HUES64 (cell line): ENCODE measurements around the gene KCNQ1.

Source experiments
- H3K27ac ChIP-seq: 2 replicates; pipeline ENCODE4 v1.7.0; 2013; ENCODE audit warnings: low read depth, low read length, inconsistent platforms
- H3K27me3 ChIP-seq: 2 replicates; pipeline ENCODE4 v1.6.1; 2013; ENCODE audit warnings: mild to moderate bottlenecking, low read length; ENCODE audit not compliant: insufficient read depth
- H3K36me3 ChIP-seq: 2 replicates; pipeline ENCODE4 v1.6.1; 2013; ENCODE audit warnings: mild to moderate bottlenecking, low read length; ENCODE audit not compliant: insufficient read depth
- H3K4me1 ChIP-seq: 2 replicates; pipeline ENCODE4 v1.6.1; 2013; ENCODE audit warnings: mild to moderate bottlenecking, low read length, moderate library complexity; ENCODE audit not compliant: insufficient read depth
- H3K4me3 ChIP-seq: 2 replicates; pipeline ENCODE4 v1.5.1; 2013; ENCODE audit warnings: mild to moderate bottlenecking, low read length, moderate library complexity
- H3K9ac ChIP-seq: 2 replicates; pipeline ENCODE4 v1.6.1; 2013; ENCODE audit warnings: mild to moderate bottlenecking, low read depth, low read length
- H3K9me3 ChIP-seq: 2 replicates; pipeline ENCODE4 v1.6.1; 2013; ENCODE audit warnings: low read depth, low read length; ENCODE audit not compliant: insufficient read depth
- WGBS: fragments of 150-250, 120-280 bp; methylation state at CpG from one replicate; pipeline ENCODE4 v1.1.7; 2013; ENCODE audit warnings: missing lambda C conversion rate; 5-methylcytosine and 5-hydroxymethylcytosine counted together

Gene KCNQ1

GRCh38 chr11:2668876-2669275, 224.1 kb downstream of the KCNQ1 start:
- no peaks in the 10 kb centered on the region; the same call in 1 of the 2 replicates for H3K27me3 ChIP-seq
- H3K4me1 ChIP-seq, result no peaks in the 10 kb centered on the region
- H3K9ac ChIP-seq, result no peak overlapping the region
- WGBS, result 93% methylated on average over 5 of the region's 5 CpGs
- no peak overlapping the region for H3K27ac ChIP-seq
- no peaks in the 10 kb centered on the region for H3K36me3 ChIP-seq
- no peaks in the 10 kb centered on the region for H3K9me3 ChIP-seq
- no peak overlapping the region for H3K4me3 ChIP-seq

DNA sequence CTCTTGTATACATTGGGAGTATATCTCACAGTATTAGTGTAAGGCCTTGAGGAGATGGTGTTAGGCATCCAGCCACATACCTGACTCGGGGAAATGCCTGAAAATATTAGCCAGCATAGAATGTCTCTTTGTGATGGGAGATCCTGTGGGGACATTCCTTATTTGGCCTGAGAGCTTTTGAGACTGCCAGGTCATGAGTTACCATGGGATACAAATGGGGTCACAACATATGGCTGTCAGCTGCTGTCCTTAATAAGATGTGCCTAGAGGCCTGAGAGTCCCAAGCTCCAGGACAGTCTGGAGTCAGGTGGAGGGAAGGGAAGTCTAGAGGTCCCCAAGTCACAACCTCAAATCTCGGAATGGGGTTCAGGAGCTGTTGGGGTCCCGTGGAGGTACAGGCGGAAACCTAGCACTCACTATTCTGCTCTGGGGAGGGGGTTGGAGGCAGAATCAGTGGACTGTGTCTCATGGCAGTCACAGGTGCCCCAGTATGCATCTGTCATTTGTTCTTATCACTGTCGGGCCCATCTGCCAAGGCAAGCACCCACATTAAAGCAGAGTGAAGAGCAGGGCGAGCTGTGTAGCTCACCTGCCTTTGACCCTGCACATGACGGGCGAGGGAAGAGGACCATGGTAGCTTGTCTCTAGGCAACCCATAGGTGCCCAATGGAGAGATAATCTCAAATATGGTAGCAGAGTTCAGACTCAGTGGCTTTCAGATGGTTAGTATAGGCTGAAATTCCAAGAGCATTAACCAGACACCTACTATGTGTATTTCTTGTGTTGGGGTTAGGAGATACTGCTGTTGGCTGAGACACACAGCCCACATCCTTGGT, 225.0 kb downstream of the KCNQ1 start:
- H3K4me3 ChIP-seq, result no peak overlapping the region
- H3K27me3 ChIP-seq, result no peaks in the 10 kb centered on the region; the same call in 1 of the 2 replicates
- no peaks in the 10 kb centered on the region for H3K36me3 ChIP-seq
- no peak overlapping the region for H3K9ac ChIP-seq
- WGBS, result 95% methylated on average over 8 of the region's 8 CpGs
- H3K4me1 ChIP-seq, result peaks cover 1% of the 10 kb centered on the region
- H3K9me3 ChIP-seq, result no peaks in the 10 kb centered on the region
- H3K27ac ChIP-seq, result no peak overlapping the region

GRCh38 chr11:2670541-2671100, 225.8 kb downstream of the KCNQ1 start:
- H3K27me3 ChIP-seq, result no peaks in the 10 kb centered on the region; the same call in 1 of the 2 replicates
- H3K27ac ChIP-seq, result no peak overlapping the region
- peaks cover 3% of the 10 kb centered on the region for H3K4me1 ChIP-seq
- no peaks in the 10 kb centered on the region for H3K36me3 ChIP-seq
- H3K9me3 ChIP-seq, result no peaks in the 10 kb centered on the region
- no peak overlapping the region for H3K4me3 ChIP-seq
- no peak overlapping the region for H3K9ac ChIP-seq
- 89% methylated on average over 1 of the region's 1 CpG for WGBS

- no peak overlapping the region for H3K9ac ChIP-seq
- 90% methylated on average over 3 of the region's 3 CpGs for WGBS
- no peaks in the 10 kb centered on the region for H3K27me3 ChIP-seq
- no peak overlapping the region for H3K27ac ChIP-seq
- no peaks in the 10 kb centered on the region for H3K9me3 ChIP-seq
- H3K4me3 ChIP-seq, result no peak overlapping the region
- peaks cover 3% of the 10 kb centered on the region for H3K4me1 ChIP-seq
- H3K36me3 ChIP-seq, result no peaks in the 10 kb centered on the region
Observed at GRCh38 chr11:2671748-2672147, 226.9 kb downstream of the KCNQ1 start.

GRCh38 chr11:2672553-2673249, 227.9 kb downstream of the KCNQ1 start:
- Histone ChIP-seq H3K36me3 (no peaks in the 10 kb centered on the region), H3K4me3 (no peak overlapping the region), H3K27me3 (no peaks in the 10 kb centered on the region), H3K9me3 (no peaks in the 10 kb centered on the region), H3K27ac (no peak overlapping the region), H3K9ac (no peak overlapping the region), H3K4me1 (peaks cover 3% of the 10 kb centered on the region)
- 94% methylated on average over 4 of the region's 4 CpGs for WGBS

DNA sequence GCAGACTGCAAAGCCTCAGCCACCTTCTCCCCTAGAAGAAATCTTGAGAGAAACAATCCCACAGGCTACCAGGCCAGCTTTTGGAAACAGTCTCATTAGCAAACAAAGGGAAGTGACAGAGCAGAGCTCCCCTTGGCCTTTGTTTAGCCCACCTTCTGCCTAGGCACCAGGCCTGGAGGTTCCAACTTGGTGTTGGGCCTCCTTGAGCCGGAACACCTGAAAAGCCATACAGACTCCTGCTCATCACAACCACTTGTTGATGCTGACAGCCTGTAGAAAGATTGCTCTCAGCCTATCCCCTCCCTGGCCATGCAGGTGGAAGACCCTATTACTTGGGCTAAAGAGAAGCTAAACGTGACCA, 228.4 kb downstream of the KCNQ1 start:
- Histone ChIP-seq H3K27ac (no peak overlapping the region), H3K9ac (no peak overlapping the region), H3K9me3 (no peaks in the 10 kb centered on the region), H3K27me3 (no peaks in the 10 kb centered on the region), H3K4me3 (no peak overlapping the region), H3K4me1 (peaks cover 3% of the 10 kb centered on the region), H3K36me3 (no peaks in the 10 kb centered on the region)
- WGBS, result 89% methylated on average over 2 of the region's 2 CpGs

DNA sequence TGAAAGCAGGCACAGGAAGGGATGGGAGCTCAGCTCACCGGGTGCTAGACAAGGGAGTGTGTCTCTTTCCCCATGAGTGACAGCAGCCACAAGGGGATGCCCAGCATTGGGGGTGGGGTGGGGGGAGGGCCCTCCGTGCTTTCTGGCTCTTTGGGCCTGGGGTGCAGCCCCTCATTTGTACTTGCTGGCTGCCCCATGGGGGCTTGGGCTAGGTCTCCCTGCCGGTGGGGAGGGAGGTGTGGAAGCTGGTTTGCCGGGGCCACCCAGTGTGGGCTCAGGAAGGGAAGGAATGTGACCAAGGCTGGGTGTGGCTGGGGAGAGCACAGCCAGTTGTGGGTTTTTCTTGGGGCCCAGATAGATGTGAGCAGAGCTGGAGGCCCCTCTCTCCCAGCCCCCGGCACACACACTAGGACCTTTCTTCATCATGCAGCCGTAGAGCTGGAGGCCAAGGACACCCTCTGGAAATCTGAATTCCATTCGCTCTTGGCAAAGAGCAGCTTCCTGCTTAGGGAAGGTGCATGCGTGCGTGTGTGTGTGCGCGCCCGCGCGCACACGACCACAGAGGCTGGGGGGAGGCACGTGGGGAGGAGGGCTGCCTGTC, 229.2 kb downstream of the KCNQ1 start:
- WGBS, result 92% methylated on average over 16 of the region's 16 CpGs

DNA sequence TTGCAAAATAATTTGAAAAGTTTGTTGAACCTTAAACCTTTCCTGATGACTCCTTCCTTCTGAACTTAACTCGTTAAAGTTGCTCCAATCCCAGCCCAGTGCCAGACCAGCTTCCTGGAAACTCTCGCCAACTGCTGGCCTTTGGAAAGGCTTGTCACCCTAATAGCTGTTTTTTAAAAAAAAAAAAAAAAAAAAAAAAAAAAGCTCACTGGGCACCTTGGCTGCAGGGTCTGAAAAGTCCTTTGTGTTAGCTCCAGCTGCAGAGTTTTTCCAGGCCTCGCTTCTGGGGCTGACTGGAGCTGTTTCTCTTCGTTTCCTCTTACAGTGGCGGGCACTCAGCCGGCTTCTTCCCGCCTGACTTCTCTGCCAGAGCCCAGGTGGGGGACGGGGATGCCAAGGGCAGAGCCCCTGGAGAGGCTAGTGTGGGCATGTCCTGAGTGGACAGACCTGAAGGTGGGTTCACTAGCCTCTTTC, 229.9 kb downstream of the KCNQ1 start:
- H3K9me3 ChIP-seq, result no peaks in the 10 kb centered on the region
- no peak overlapping the region for H3K4me3 ChIP-seq
- H3K4me1 ChIP-seq, result peaks cover 3% of the 10 kb centered on the region
- no peaks in the 10 kb centered on the region for H3K36me3 ChIP-seq
- H3K27ac ChIP-seq, result no peak overlapping the region
- H3K9ac ChIP-seq, result no peak overlapping the region
- 87% methylated on average over 7 of the region's 8 CpGs for WGBS
- H3K27me3 ChIP-seq, result no peaks in the 10 kb centered on the region

More for the DNA sequence above, 229.2 kb downstream of the KCNQ1 start:
- Histone ChIP-seq H3K4me1 (peaks cover 3% of the 10 kb centered on the region), H3K27me3 (no peaks in the 10 kb centered on the region), H3K36me3 (no peaks in the 10 kb centered on the region), H3K27ac (no peak overlapping the region), H3K9me3 (no peaks in the 10 kb centered on the region), H3K9ac (no peak overlapping the region), H3K4me3 (no peak overlapping the region)

DNA sequence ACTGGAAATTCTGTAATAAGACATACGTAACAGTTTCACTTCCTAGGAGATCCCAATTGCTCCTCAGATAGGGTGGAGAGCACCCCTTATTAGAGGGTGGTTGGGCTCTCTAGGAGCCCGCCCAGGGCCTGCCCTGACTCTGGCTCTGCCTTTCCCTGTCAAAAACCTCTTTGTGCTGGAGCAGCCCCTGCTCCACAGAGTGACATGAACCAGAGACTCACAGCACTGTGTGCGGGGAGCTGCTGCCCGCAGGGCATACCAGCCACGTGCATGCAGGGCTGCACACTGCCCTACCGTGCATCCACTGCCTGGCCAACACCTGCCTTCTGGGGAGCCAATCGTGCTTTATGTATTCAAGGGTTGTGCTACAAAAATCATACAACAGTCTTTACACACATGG, 230.7 kb downstream of the KCNQ1 start:
- Histone ChIP-seq H3K4me1 (peaks cover 3% of the 10 kb centered on the region), H3K36me3 (no peaks in the 10 kb centered on the region), H3K9me3 (no peaks in the 10 kb centered on the region), H3K27me3 (no peaks in the 10 kb centered on the region), H3K27ac (no peak overlapping the region), H3K4me3 (no peak overlapping the region), H3K9ac (no peak overlapping the region)
- WGBS, result 95% methylated on average over 7 of the region's 7 CpGs

- H3K9me3 ChIP-seq, result no peaks in the 10 kb centered on the region
- WGBS, result 53% methylated on average over 1 of the region's 1 CpG
- H3K4me1 ChIP-seq, result peaks cover 3% of the 10 kb centered on the region
- no peak overlapping the region for H3K9ac ChIP-seq
- no peak overlapping the region for H3K27ac ChIP-seq
- H3K36me3 ChIP-seq, result no peaks in the 10 kb centered on the region
- H3K4me3 ChIP-seq, result no peak overlapping the region
- no peaks in the 10 kb centered on the region for H3K27me3 ChIP-seq
Observed at GRCh38 chr11:2677127-2677526, 232.3 kb downstream of the KCNQ1 start.

DNA sequence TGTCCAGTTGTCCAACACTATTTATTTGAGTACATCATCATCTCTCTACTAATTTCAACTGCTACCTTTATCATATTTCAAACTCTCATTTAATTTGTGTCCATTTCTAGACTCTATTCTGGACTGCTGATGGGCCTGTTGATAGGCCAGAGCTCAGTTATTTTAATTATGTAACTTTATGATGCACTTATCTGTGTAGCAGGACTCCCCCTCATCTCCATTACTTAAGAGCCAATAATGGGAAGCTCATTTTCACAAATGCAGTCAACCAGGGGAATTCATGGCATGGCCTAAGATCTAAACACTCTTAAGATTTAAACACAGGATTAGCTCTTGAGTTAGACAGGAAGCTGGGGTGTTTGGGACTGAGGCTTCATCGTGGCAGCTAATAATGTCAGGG, 233.6 kb downstream of the KCNQ1 start:
- H3K9ac ChIP-seq, result no peak overlapping the region
- no peaks in the 10 kb centered on the region for H3K27me3 ChIP-seq
- no peak overlapping the region for H3K27ac ChIP-seq
- no peak overlapping the region for H3K4me3 ChIP-seq
- no peaks in the 10 kb centered on the region for H3K9me3 ChIP-seq
- 80% methylated on average over 1 of the region's 1 CpG for WGBS
- no peaks in the 10 kb centered on the region for H3K36me3 ChIP-seq
- peaks cover 12% of the 10 kb centered on the region for H3K4me1 ChIP-seq
